Neural cell (in vitro differentiated cells): Measurements from ENCODE around the gene GALNT3. TPM values are rescaled to one million over a fixed set of nuclear protein-coding genes. Genes with fewer than 3 reads are reported as not detected.

Source experiments
- H2AFZ ChIP-seq: fragments of 200-600, 300-800 bp; sonication (generic), shearing (Covaris generic); 2 replicates; pipeline ENCODE4 v1.6.0; 2014; ENCODE audit warnings: low read depth, mild to moderate bottlenecking, antibody characterized with exemption, low read length, moderate library complexity
- H3F3A ChIP-seq: fragments of 200-600 bp; shearing (Covaris generic); 2 replicates; pipeline ENCODE4 v1.6.1; 2016; ENCODE audit warnings: mild to moderate bottlenecking, moderate library complexity, mixed read lengths, antibody characterized with exemption, low read length; ENCODE audit not compliant: insufficient read depth, poor library complexity, severe bottlenecking
- H3K27ac ChIP-seq: fragments of 200-600, 300-800 bp; sonication (generic), shearing (Covaris generic); 2 replicates; pipeline ENCODE4 v1.5.1; 2014; ENCODE audit warnings: mild to moderate bottlenecking, low read length, moderate library complexity
- H3K27me3 ChIP-seq: fragments of 300-800, 200-600 bp; sonication (generic), shearing (Covaris generic); 2 replicates; pipeline ENCODE4 v1.6.0; 2014; ENCODE audit warnings: mild to moderate bottlenecking, low read depth, low read length, moderate library complexity; ENCODE audit not compliant: insufficient read depth
- H3K36me3 ChIP-seq: fragments of 300-800, 200-600 bp; sonication (generic), shearing (Covaris generic); 2 replicates; pipeline ENCODE4 v1.5.1; 2014; ENCODE audit warnings: mild to moderate bottlenecking, antibody characterized with exemption, low read length, moderate library complexity; ENCODE audit not compliant: insufficient read depth
- H3K4me2 ChIP-seq: fragments of 300-800, 200-600 bp; sonication (generic), shearing (Covaris generic); 2 replicates; pipeline ENCODE4 v1.6.0; 2014; ENCODE audit warnings: mild to moderate bottlenecking, low read length
- H3K4me3 ChIP-seq: fragments of 300-800, 200-600 bp; sonication (generic), shearing (Covaris generic); 2 replicates; pipeline ENCODE4 v1.5.1; 2014; ENCODE audit warnings: mild to moderate bottlenecking, low read length, moderate library complexity
- H3K79me2 ChIP-seq: fragments of 200-600 bp; shearing (Covaris generic); replicated peaks from 2 replicates; pipeline ENCODE4 v1.6.0; 2014; ENCODE audit warnings: mild to moderate bottlenecking, low read length, moderate library complexity; ENCODE audit not compliant: insufficient read depth
- H3K9ac ChIP-seq: fragments of 300-800, 200-600 bp; sonication (generic), shearing (Covaris generic); 2 replicates; pipeline ENCODE4 v1.6.1; 2016; ENCODE audit warnings: mild to moderate bottlenecking, low read length, mixed read lengths
- H3K9me2 ChIP-seq: fragments of 200-600 bp; shearing (Covaris generic); 2 replicates; pipeline ENCODE4 v1.6.1; 2016; ENCODE audit warnings: mild to moderate bottlenecking, low read length, mixed read lengths; ENCODE audit not compliant: insufficient read depth
- H3K9me3 ChIP-seq: fragments of 200-600, 300-800 bp; sonication (generic), shearing (Covaris generic); 2 replicates; pipeline ENCODE4 v1.6.1; 2016; ENCODE audit warnings: mild to moderate bottlenecking, mixed run types, low read length, moderate library complexity, mixed read lengths
- H4K20me1 ChIP-seq: fragments of 200-600 bp; shearing (Covaris generic); 2 replicates; pipeline ENCODE4 v1.6.1; 2016; ENCODE audit warnings: mild to moderate bottlenecking, mixed run types; ENCODE audit not compliant: insufficient read depth
- CTCF ChIP-seq: fragments of 450-650 bp; IDR thresholded peaks from 2 replicates; pipeline ENCODE4 v1.5.1; 2014; ENCODE audit warnings: antibody characterized with exemption, mild to moderate bottlenecking, moderate library complexity; ENCODE audit not compliant: poor library complexity, severe bottlenecking
- EP300 ChIP-seq: fragments of 450-650 bp; conservative IDR thresholded peaks from 2 replicates; pipeline ENCODE4 v1.6.1; 2014; ENCODE audit warnings: antibody characterized with exemption, mild to moderate bottlenecking, moderate library complexity; ENCODE audit not compliant: poor library complexity, severe bottlenecking
- EZH2 ChIP-seq: fragments of 200-600, 300-800 bp; shearing (Covaris generic), sonication (generic); IDR thresholded peaks from 2 replicates; pipeline ENCODE4 v1.6.1; 2014; ENCODE audit warnings: antibody characterized with exemption, low read length, borderline replicate concordance, mild to moderate bottlenecking; ENCODE audit not compliant: insufficient read depth, poor library complexity, severe bottlenecking
- MXI1 ChIP-seq: fragments of 450-650 bp; conservative IDR thresholded peaks from 2 replicates; pipeline ENCODE4 v1.6.1; 2014; ENCODE audit warnings: antibody characterized with exemption, mild to moderate bottlenecking; ENCODE audit not compliant: poor library complexity, severe bottlenecking
- POLR2AphosphoS5 ChIP-seq: IDR thresholded peaks from 2 replicates; pipeline ENCODE4 v1.6.1; 2012
- RAD21 ChIP-seq: fragments of 450-650 bp; conservative IDR thresholded peaks from 2 replicates; pipeline ENCODE4 v1.6.1; 2014; ENCODE audit warnings: antibody characterized with exemption, mild to moderate bottlenecking, moderate library complexity
- REST ChIP-seq: IDR thresholded peaks from 2 replicates; pipeline ENCODE4 v1.6.1; 2012; ENCODE audit warnings: borderline replicate concordance
- SMC3 ChIP-seq: fragments of 450-650 bp; conservative IDR thresholded peaks from 2 replicates; pipeline ENCODE4 v1.6.1; 2014; ENCODE audit warnings: antibody characterized with exemption, mild to moderate bottlenecking, moderate library complexity; ENCODE audit not compliant: poor library complexity
- TAF1 ChIP-seq: IDR thresholded peaks from 2 replicates; pipeline ENCODE4 v1.6.1; 2012; ENCODE audit warnings: low read depth
- polyA plus RNA-seq: library from polyadenylated mRNA; depleted of rRNA; stranded (reverse); fragments of >200 nt; gene quantifications from 2 replicates; pipeline ENCODE4 v1.2.3, GENCODE V29; 2014

GALNT3 gene
- polyA plus RNA-seq, 1 donor from 2014 or later, result 3.7 TPM

GRCh38 chr2:165840333-165840958 lies 46.4 kb upstream of the GALNT3 start:
- Histone ChIP-seq H4K20me1 (no peaks in the 10 kb centered on the region), H3K9me3 (no peaks in the 10 kb centered on the region), H3K4me2 (no peak overlapping the region), H3K36me3 (no peaks in the 10 kb centered on the region), H3K27me3 (no peaks in the 10 kb centered on the region), H3K79me2 (no peaks in the 10 kb centered on the region), H3K4me3 (no peak overlapping the region), H3K27ac (no peak overlapping the region), H3K9ac (no peak overlapping the region), H2AFZ (no peak overlapping the region), H3K9me2 (no peaks in the 10 kb centered on the region), H3F3A (no peaks in the 10 kb centered on the region)
- no peak for TF ChIP-seq REST
- TF ChIP-seq EZH2, result no peak
- TF ChIP-seq SMC3, result no peak
- no peak for TF ChIP-seq RAD21
- no peak for TF ChIP-seq MXI1
- TF ChIP-seq EP300, result no peak
- TF ChIP-seq CTCF, result no peak
- no peak for TF ChIP-seq POLR2AphosphoS5
- no peak for TF ChIP-seq TAF1

- TF ChIP-seq RAD21, result no peak
- no peak for TF ChIP-seq REST
- no peak for TF ChIP-seq TAF1
- no peak for TF ChIP-seq EZH2
- no peak for TF ChIP-seq EP300
- TF ChIP-seq POLR2AphosphoS5, result no peak
- TF ChIP-seq CTCF, result no peak
- no peaks in the 10 kb centered on the region for H3K36me3 ChIP-seq
- no peak overlapping the region for H2AFZ ChIP-seq
- no peak overlapping the region for H3K4me3 ChIP-seq
- H3K27me3 ChIP-seq, result no peaks in the 10 kb centered on the region
- no peaks in the 10 kb centered on the region for H3K9me3 ChIP-seq
- no peak overlapping the region for H3K9ac ChIP-seq
- no peak overlapping the region for H3K4me2 ChIP-seq
- H3K79me2 ChIP-seq, result no peaks in the 10 kb centered on the region
- H3F3A ChIP-seq, result no peaks in the 10 kb centered on the region
- H4K20me1 ChIP-seq, result no peaks in the 10 kb centered on the region
- no peak overlapping the region for H3K27ac ChIP-seq
- no peaks in the 10 kb centered on the region for H3K9me2 ChIP-seq
These were observed 45.6 kb upstream of the GALNT3 start for GRCh38 chr2:165839610-165840009.
